NCI-H1105 (cell line): ENCODE results near the gene CATSPERE.
A peak's percentile ranks its signal among the peaks of the same experiment; 100 is the strongest.
"Not testable (repeated sequence)": the region's sequence is repeated elsewhere in the genome, so short reads cannot be mapped to it uniquely, and the experiment has no call there.

Source experiments
- DNase-seq: peaks from one replicate; lab custom pipeline; 2025; lab: John Stamatoyannopoulos, UW

The CATSPERE gene

DNA sequence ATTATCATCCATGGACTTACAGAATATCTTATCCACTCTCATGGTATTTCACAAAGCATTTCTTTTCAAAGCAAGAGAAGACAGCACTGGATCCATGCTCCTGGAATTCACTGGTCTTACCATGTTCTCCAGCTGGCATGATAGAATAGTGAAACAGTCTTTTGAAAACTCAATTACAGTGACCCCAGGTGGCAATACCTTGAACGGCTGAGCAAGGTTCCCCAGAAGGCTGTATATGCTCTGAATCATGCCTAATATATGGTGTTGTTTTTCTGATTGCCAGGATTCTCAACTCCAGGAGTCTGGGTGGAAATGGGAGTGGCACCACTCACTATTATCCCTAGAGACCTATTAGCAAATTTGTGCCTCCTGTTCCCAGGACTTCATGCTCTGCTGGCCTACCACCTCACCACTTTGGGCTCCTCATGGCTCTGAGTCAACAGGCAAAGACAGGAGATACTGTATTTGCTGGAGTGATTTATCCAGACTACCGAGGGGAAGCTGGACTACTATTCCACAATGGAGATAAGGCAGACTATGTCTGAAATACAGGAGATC lies 87.6 kb downstream of the CATSPERE start:
- DNase-seq = no peak

DNA sequence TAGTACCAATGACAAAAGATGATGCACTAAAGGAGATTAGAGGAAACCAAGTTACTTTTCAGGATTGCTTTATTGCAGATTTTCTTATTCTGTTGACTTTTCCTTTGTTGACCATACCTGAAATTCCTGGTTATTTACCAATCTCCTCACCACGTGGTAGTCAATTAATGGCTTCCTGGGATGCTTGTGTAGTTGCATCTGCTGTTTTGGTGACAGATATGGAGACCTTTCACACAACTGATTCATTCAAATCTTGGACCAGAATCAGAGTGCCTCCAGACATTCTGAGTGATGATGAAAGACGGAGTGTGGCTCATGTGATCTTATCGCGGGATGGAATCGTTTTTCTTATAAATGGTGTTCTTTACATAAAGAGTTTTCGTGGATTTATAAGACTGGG lies 91.3 kb downstream of the CATSPERE start:
- DNase-seq = no peak

DNA sequence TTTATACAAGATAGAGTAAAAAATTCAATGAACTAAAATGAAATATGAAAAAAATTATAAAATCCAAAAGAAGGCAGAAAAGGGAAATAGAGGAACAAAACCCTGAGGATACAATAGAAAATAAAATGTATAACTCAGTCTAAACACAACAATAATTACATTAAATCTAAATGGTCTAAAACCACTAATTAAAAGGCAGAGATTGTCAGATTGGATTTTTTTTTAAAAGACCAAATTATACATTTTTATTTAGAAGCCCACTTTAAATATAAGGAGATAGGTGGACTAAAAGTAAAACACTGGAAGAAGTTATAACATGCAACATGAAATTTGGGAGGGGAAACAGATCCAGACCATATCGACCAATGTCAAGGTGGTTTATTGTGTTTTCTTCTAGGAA lies 95.2 kb downstream of the CATSPERE start:
- no peak for DNase-seq

DNA sequence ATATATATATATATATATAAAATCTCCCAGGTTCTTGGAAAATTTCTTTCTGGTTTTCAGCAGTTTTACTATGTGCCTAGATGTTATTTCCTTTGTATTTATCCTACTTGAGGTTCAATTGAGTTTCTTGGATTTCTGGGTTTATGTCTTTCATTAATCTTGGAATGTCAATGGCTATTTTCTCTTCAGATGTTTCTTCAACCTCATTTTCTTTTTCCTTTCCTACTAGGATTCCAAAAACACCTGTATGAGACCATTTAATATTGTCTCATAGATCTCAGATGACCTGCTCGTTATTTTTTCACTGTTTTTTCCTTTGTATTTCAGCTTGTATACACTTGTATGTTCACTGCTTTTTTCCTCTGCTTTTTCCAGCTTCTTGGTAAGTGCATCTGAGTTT lies 96.5 kb downstream of the CATSPERE start:
- no peak for DNase-seq

DNA sequence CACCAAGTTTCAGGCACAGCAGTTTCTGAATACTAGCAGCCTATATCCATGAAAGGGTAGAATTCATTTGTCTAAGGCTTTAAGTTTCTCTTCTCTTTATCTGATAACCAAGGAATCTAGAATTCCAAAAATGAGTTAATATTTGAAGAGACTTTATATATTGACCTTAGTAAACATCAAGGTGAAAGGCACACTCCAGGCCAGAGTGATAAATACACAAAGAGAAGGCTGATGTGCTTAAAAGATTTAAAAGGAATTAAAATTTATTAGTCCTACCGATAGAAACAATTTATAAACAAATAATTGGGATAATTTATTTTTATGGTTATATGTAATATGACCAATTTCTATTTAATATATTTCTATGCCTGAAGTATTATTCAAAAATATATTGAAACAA lies 98.5 kb downstream of the CATSPERE start:
- no peak for DNase-seq

DNA sequence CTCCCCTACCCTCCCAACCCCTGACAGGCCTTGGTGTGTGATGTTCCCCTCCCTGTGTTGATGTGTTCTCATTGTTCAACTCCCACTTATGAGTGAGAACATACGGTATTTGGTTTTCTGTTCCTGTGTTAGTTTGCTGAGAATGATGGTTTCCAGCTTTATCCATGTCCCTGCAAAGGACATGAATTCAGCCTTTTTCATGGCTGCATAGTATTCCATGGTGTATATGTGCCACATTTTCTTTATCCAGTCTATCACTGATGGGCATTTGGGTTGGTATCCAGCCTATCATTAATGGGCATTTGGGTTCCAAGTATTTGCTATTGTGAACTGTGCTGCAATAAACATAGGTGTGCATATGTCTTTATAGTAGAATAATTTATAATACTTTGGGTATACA lies 101.8 kb downstream of the CATSPERE start:
- DNase-seq = not testable (repeated sequence)

DNA sequence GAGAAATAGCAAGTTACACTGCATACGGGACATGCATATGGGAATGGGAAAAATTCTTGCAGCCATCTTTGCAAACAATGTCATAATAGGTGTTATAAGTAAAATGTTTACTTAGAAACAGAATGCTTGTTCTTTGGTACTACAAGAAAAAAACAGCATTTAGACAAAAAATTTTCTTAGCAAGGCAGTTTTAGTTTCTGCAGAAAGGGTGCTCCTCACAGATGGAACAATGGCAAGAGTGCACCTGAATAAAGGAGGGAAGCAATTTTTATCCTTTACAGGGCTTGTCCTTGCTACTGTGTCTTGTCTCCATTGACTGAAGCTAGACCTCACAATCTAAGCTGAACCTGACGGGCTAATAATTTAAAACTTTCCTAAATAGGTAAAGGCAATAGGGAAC lies 112.7 kb downstream of the CATSPERE start:
- no peak for DNase-seq

DNA sequence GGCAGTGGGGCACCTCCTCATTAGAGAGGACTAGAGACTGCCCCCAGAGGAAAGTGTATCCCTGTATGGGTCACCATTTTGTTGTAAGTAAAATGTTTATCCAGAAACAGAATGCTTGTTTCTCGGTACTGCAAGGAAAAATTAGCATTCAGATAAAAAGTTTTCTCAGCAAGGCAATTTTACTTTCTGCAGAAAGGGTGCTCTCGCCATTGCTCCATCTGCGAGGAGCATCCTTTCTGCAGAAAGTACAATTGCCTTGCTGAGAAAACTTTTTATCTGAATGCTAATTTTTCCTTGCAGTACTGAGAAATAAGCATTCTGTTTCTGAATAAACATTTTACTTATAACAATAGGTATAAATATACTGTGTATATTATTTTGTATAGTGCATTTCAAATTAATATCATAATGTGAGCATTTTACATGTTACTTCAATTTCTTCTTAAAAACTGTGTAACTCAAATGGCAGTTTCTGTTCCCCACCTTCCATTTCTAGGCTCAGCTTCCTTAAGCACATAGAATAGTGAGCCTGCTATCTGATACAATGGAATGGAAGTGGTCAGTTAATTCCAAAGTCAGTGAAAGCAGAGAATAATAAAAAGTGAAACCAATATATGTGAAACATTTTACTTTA lies 115.3 kb downstream of the CATSPERE start:
- DNase-seq = no peak

DNA sequence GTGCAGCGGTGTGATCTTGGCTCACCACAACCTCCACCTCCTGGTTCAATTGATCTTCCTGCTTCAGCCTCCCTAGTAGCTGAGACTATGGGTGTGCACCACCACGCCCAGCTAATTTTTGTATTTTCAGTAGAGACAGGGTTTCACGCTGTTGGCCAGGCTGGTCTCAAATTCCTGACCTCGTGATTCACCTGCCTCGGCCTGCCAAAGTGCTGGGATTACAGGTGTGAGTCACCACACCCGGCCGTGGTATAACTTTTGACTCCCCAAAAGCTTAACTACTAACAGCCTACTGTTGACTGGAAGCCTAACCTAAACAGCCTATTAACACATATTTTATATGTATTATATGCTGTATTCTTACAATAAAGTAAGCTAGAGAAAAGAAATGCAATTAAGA lies 117.1 kb downstream of the CATSPERE start:
- not testable (repeated sequence) for DNase-seq

DNA sequence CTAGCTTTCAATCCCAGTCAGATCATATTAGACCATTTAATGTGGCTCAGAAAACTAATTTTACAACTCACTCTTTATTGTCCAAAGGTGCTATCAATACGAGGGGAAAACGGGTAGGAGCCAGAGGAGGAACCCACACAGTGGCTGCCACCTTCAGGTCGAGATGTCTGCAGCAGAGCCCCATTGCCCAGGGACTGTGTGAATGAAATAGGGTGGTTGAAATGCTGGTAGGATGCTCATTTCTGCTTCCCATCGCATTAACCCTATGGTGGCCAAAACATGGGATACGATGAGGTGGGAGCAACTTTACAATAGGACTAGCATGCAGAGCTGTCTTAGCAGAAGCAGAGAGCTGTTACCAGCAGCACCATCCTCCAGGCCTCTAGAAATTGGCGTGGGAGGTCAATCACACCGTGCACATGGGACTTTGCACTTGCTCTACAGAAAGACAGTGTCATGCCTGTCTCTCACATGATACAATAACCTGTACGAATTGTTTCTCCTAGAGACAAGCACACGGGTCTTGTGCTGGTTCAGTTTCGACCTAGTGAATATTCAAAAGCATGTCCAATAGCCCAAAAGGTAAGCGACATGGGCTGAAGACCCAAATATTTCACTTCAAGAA lies 122.4 kb downstream of the CATSPERE start:
- DNase-seq = no peak

DNA sequence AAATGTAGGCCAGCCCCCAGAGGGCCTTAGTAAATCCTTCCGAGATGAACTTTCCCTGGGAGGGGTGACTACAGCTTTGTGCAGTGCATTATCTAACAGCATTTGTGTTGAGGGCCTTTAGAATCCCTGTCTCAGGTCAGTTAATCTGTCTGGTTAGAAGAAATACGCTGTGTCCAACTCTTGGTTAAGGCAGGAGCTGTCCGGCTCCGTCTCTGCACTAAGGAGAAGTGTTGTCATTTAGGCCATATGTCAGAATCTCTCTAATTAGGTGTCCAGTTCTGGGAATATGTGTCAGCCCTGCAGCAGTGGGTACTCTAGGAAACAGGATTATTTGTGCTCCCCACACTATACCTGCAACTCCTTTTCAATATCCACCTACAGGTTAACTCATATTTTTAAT lies 124.8 kb downstream of the CATSPERE start:
- no peak for DNase-seq

DNA sequence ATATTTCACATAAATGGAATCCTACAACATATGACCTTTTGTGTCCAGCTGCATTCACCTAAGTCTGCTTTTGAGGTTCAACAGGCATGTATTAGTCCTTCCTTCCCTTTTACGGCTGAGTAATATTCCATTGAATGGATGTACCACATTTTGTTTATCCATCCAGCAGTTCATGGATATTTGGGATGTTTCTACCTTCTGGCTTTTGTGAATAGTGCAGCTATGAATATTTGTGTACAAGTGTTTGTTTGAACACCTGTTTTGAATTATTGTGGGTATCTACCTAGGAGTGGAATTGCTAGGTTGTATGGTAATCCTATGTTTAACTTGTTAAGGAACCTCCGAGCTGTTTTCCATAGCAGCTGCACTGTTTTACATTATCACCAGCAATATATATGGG lies 129.6 kb downstream of the CATSPERE start:
- no peak for DNase-seq

DNA sequence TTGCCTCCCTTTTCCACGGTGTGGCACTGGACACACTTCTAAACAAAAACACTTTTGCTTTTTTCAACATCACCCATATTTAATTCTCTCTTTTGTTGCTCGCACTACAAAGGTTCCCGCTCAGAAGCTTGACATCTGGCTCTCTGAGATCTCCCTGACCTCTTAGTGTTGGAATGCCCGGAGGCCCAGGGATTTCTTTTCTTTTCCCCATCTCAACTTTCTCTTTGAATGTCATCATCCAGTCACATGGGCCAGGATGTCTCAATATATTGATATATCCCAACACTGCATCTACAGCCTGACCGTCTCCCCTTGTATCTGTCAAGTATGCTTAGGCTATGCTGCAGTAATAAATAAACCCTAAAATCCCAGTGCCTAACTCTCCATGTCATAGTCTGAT lies 137.5 kb downstream of the CATSPERE start:
- DNase-seq = no peak

DNA sequence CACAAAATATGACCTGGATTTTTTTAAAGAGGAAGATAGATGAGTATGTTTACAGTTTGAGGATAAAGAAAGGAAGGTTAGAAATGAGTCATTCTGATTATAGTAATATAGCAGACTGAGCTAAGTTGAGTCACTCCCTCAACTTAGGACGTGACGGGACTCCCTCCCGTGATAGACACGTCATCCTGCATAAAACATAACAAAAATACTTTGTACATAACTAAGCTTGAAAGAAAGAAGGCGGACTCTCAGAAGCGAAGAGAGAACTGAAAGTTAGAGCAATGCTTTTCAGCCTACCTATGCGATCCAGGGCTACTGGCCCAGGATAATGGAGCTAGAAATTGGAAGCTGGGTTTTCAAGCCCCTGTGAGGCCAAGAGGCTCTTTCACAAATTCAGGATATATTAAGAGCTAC lies 138.9 kb downstream of the CATSPERE start:
- no peak for DNase-seq

DNA sequence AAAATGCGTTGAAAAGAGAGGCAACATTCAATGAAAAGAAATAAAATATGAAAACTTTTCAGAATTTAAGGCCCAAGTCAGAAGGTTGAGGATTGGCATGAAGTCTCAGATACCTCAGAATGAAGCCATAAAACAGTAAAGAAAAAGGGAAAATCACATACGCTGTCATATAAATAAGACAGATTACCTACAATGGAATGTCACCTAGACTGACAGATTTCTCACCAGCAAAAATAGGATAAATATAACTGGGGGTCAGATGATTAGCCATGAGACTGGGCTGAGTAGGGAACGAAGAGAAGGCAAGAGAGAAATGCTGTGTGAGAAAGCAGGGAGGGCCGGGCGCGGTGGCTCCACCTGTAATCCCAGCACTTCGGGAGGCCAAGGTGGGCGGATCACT lies 140.3 kb downstream of the CATSPERE start:
- no peak for DNase-seq

DNA sequence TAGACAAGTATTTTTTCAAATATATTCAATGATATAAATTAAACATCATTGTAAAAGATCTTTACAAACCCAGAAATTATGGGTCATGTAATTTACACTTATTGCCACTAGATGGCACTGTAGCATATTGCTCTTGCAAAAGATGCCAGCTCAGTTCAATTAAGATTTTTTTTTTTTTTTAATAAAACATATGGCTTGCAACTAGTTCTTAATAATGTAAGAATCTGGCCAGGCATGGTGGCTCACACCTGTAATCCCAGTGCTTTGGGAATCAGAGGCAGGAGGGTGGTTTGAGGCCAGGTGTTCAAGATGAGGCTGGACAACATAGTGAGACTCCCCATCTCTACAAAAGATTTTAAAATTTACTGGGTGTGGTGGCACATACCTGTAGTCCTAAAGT lies 142.4 kb downstream of the CATSPERE start:
- peak; percentile 1 for DNase-seq

DNA sequence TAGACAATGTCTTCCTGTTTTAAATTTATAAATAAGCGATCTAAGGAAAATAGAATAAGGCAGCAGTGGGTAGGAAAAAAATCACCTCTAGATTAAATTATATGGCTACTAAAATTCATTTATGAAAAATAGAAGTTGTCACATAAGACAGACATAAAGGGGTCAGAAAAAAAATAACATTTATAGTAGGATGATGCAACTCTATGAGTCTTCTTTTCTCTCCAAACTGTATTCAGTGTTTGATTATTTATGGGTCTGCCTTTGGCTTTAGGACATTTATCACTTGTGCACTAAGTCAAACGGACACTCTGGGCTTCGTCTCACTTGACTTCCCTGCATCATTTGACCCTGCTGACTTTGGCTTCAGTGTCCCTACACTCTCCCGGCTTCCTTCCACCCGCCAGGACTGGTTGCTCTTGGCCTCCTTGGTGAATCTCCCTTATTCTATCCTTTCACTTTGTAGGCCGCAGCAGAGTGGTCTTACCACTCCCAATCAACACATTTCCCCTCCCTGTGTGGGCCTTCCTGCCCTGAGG lies 144.8 kb downstream of the CATSPERE start:
- DNase-seq = no peak

DNA sequence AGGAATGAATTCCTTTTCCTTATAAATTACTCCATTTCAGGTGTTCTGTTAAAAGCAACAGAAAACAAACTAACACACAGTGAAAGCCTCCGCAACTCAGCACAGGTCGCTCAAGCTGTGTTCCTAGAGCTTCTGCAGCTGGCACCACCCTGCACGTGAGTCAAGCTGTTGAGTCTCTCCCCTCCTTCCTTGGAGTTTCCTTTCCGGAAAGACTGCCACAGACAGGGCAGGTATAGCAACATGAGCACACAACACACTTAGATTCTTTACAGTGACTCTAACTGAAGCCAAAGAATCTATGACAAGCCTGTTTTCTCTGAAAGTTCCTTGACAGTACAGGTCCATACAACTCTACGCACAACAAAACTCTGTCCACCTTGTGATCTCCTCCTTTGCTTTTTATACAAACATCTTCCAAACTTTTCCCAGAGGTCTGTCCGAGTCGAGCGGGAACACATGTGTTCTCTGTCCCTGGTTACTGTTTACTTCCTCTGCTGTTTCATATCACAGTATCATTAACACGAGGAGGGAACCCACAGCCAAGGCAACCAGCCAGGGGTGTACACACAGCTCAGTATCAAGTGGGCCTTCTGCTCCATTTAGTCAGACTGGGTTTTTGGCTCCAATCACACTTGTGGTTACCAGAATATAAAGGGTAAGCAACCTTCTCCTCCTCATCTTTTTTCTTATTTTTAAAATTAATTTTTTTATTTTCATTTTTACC lies 153.2 kb downstream of the CATSPERE start:
- DNase-seq = no peak

DNA sequence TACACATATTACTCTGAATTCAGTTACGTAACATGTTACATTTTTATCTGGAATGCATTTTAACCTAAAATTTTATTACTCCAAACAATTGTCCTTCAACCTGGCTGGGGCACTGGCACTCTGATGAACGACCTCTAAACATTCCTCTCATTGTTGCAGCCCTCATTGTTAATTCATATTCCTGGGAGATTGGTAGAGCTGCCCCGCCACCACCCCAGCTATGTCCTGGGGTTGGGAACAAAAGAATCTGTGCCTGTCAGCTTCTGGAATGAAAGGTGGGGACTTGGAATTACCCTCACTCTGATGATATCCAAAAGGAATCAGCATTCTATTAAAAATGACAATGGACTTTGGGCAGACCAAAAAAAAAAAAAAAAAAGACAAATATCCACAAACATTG lies 153.8 kb downstream of the CATSPERE start:
- no peak for DNase-seq

DNA sequence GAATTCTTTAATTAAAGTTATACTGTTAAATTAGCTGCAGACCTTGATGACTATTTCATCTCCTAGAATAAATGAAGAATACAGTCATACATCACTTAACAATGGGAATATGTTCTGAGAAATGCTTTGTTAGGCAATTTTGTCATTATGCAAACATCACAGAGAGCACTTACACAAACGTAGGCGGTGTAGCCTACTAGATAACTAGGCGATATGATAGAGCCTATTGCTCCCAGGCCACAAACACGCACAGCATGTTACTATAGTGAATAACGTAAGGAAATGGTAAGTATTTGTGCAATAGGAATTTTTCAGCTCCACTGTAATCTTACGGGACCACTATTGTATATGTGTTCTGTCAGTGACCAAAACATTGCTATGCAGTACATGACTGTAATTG lies 154.2 kb downstream of the CATSPERE start:
- DNase-seq = no peak

DNA sequence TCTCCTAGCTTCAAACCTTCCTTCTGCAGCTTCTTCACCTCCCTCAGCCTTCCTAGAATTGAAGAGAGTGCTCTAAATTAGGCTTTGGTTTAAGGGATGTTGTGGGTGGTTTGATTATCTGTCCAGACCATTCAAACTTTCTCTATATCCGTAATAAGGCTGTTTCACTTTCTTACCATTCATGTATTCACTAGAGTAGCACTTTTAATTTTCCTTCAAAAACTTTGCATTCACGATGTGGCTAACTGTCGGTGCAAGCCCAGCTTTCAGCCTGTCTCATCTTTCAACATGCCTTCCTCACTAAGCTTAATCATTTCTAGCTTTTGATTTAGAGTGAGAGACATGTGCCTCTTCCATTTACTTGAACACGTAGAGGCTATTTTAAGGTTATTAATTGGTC lies 165.6 kb downstream of the CATSPERE start:
- DNase-seq = no peak

DNA sequence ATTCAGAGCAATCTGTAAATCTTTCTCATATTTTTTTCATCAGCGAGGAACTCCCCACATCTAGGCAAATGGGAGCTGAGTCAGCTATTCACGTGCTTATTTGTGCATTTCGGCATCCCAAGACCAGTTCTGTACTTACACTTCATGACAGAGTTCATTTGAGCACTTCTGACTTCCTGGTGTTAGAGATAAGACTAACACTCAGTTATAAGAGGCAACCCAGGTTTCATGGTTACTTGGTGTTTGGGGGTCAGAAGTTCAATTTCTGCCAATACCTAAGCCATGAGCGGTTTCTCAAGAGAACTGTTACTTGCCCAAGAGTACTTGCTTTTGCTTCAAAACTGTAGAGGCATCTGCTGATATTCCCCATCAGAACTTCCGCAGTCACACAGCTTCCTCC lies 167.7 kb downstream of the CATSPERE start:
- DNase-seq = no peak

DNA sequence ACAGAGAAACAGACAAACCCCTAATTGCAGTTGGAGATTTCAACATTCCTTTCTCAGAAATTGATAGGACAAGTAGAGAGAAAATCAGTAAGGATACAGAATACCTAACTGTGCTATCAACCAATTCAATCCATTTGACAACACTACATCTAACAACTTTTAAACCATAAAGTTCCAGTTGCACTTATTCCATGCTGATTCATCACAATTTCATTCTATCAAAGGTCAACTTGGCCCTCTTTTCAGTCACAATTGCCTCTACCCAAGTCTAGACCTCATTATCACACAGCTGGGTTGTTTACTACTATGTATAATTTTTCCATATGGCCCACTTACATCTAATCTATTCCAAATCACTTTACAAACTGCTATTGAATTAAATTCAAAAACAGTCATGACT lies 172.1 kb downstream of the CATSPERE start:
- no peak for DNase-seq
